Islet precursor cell (in vitro differentiated cells): ENCODE results near the gene NRBF2.

Experiments
- DNase-seq: peaks from one replicate; pipeline ENCODE4 v3.0.0-alpha.2; 2018

NRBF2 gene

GRCh38 chr10:63166742-63167258 is 33.7 kb downstream of the NRBF2 start:
- DNase-seq: no peak

GRCh38 chr10:63168821-63169462 is 35.8 kb downstream of the NRBF2 start:
- no peak for DNase-seq

DNA sequence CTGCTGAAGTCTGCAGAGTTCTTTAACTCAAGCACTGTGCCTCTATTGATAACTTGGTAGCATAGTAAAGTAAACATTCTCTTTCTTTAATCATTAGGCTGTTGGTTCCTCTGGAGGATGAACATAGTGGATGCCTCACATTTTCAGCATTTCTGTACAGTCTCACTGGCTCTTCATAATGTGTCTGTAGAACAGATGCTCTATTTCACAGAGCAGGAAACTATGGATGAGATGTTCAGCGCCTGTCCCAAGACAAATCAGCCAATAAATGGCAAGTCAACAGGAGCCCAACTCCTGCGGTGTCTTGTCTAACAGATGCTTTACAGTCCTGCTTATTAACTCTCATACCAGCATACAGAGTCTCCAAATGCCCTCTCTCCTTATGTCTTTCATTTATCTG is 36.5 kb downstream of the NRBF2 start:
- DNase-seq: no peak

DNA sequence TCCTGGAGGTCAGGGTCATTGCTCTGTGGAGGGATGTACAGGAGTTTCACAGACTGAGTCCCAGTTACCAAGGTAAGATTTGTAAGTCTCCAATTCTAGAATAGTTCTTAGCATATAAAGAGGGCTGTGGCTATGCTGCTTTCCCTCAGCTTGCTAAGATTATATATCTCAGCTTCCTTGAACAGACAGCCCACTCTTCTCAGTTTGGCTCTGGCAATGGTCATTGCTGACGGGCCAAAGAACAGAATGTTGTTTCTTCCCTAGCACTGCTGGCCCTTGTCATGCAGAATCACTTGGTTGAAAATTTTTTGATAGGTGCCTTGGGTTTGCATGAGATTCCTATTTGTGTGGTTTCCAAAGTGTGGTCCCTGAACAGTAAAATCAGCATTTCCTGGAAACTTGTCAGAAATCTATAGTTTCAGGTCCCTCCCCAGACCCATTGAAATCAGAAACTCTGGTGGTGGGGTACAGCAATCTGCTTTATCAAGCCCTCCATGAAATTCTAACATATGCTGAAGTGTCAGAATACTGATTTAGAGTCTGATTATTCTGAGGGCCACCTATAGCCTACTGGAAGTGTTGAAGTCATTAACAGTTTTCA is 38.2 kb downstream of the NRBF2 start:
- DNase-seq: no peak

DNA sequence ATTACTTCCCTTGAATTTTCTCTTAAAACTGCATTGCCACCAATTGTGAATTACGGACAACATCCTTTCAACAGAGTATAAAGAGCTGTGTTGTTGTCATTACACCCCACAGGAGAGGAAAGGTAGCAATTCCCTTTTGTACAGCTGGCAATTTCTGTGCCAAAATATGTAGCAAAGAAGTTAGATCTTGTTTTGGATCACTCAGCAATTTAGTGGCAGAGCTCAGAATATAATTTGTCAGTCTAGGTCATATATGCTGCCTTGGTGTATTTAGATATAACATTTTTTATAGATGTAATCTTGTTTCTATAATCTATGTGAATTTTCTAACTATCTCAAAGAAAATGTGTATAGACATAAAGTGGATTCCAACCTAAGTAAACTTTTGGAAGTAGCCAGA is 38.8 kb downstream of the NRBF2 start:
- no peak for DNase-seq

DNA sequence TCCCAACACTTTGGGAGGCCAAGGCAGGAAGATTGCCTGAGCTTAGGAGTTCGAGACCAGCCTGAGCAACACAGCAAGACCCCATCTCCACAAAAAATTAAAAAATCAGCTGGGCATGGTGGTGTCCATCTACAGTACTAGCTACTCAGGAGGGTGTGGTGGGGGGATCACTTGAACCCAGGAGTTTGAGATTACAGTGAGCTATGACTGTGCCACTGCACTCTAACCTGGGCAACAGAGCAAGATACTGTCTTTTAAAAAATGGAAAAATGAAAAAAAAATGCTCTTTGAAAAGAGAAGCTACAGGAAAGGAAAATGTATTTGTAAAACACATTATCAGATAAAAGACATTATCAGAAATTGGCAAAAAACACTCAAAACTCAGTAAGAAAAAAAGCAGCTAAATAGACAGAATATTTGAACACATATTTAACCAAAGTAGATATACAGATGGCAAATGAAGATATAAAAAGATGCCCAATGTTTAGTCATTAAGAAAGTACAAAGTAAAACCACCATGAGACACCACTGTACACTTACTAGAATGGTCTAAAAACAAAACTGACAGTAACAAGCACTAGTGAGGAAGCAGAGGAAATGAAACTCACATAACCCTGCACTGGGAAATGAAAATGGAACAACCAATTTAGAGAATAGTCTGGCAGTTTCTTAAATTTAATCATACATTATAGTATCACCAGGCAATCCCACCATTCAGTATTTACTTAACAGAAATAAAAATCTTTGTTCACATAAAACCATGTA is 40.5 kb downstream of the NRBF2 start:
- no peak for DNase-seq

DNA sequence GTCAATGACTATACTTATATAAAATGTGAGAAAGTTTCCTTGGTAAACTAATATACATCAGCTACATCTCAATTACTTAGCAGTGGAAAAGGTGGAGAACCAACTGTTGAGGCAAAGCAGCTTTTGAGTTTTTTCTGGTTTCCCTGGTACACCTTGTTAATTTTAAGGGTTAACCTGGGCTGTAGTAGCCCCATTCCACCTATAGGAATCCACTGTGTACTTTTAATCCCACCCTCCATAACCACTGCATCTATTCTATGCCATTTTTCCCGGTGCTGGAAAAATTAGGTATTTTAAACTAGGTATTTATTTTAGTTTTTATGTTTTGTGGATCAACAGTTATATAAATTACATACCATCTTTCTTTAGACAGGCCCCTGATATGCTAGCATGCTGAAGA is 42.4 kb downstream of the NRBF2 start:
- no peak for DNase-seq

DNA sequence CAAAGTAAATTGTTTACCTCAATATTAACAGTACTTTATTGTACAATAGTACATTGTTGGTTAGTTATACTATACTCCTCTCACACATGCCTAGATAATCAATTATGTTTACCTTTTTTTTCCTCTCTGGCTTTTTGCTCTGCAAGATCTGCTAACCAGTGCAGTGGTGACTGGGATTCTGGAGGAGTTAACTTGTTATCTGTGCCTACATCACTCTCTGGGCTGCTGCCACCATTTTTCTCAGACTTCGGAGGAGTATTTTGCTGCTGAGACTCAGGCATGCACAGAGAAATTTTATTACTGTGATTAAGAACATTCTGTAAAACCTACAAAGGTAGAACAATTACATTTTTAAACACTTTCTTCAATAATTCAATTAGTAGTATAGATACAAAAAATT is 59.7 kb downstream of the NRBF2 start:
- no peak for DNase-seq

DNA sequence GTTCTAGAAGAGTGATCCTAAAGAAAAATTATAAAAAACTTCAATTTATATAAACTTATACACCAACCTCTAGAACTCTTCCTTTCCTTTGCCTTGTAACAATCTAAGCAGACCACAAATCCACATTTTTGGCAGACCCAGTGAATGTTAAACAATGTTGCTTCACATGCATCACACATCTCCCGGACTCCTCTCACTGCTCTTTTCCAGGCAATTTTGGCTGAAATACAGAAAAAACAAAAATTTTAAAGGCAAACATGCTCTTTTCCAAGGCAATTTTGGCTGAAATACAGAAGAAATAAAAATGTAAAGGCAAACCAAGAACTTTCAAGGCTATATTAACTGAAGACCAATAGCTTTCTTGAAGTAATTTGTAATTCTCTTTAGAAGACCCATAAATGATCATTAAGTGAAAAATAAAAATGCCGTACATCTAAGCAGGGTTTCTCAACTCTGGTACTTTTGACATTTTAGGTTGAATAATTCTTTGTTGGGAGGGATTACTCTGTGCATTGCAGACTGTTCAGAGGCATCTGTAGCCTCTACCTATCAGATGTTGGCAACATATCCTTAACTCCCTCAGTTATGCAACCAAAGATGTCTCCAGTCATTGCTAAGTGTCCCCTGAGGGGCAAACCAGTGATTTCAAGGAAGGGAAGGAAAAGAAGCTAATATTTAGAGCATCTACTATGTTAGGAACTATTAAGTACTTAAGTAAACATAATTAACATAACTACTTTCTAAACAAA is 64.4 kb downstream of the NRBF2 start:
- DNase-seq: no peak

GRCh38 chr10:63199716-63200115 is 66.6 kb downstream of the NRBF2 start:
- no peak for DNase-seq

DNA sequence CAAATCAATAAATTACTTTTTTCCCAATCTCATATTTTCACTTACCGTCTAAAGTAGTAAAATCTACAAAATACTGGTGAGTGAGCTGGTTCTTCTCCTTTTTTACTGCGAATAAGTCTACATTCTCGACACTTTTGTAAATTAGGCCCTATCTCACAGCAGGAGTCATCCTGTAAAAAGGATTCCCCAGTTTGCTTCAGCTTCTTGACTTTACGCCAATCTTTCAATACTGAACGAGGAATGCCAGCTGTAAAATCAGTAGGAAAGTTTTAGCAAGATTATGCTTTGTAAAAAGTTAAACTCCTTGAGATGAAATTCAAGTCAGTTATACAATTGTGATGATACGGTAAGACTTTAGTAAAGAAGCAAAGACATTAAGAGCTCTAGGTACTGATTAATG is 67.3 kb downstream of the NRBF2 start:
- no peak for DNase-seq

- DNase-seq: no peak
These were observed 68.0 kb downstream of the NRBF2 start for GRCh38 chr10:63201118-63201517.
